GM20000 (cell line): ENCODE results near the gene IGF1R.

Experiments used
- DNase-seq: peaks from one replicate; pipeline ENCODE4 v3.0.0; 2012; ENCODE audit warnings: low spot score
- CTCF ChIP-seq: IDR thresholded peaks from 2 replicates; pipeline ENCODE4 v1.5.1; 2012; ENCODE audit warnings: mild to moderate bottlenecking, control low read depth; ENCODE audit errors: extremely low read depth, missing control alignments

IGF1R gene

DNA sequence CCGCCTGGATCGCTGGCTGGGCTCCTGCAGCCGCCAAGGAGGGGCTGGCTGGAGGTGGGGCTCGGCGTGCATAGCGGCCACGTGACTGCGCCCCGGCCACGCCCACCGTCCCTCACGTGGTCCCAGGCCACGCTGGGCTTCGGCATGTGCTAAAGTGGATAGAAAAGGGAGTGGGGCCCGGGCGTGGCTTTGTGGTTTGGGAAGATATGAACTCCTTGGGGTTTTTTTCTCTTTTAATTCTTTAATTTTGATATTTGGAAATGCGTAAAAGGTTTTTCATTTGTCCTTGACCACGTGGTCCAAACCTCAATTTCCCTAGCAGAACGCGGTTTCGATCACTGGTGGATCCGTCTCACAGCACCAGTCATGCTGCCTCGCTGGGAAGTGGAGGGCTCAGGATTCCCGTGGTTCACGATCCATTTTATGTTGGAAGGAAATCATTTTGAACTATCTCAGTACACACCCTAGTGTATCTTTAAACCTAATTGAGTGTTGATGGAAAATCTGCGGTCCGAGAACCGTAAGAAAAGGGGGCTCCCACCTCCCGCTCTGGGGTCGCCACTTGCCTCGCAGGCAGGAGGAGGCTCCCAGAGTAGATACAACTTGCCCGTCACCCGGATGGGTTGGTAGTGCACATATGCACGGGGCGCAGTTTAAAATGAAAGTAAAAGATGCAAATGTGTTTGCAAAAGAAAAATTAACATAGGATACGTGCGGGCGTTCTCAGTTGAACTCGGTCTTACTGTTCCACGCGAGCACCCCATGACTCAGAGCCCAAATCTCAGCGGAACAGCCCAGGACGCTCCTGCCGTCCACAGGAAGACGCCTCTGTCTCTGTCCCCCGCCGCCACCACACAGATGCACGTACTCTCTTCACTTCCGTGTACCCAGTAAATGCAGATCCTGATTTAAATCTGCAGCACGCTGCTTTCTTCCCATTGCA, 217.3 kb downstream of the IGF1R start:
- DNase-seq = no peak
- no peak for TF ChIP-seq CTCF

DNA sequence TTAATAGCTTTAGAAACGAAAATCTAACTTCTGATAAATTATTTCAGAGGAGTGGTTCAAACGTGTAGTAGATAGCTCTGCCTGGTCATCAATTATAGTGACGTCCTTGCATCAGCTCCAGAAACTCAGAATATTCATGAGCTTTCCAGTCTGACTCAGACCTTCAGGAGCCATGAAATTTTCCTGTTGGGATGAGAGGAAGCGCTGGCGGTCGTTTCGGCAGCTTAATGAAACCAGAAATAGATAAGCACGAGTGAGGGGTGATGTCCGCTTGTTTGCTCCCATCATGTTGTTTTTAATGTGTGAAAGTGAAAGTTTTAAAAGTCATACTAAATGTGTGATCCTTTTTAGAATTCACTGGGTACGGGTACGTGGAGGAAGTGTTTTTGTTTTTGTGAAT, 218.2 kb downstream of the IGF1R start:
- DNase-seq = no peak
- no peak for TF ChIP-seq CTCF

GRCh38 chr15:98868564-98868963, 220.2 kb downstream of the IGF1R start:
- no peak for TF ChIP-seq CTCF
- DNase-seq = no peak

- TF ChIP-seq CTCF = no peak
- no peak for DNase-seq
Measured at GRCh38 chr15:98870788-98871187, 222.4 kb downstream of the IGF1R start.

- TF ChIP-seq CTCF = no peak
- no peak for DNase-seq
Measured at GRCh38 chr15:98872774-98873173, 224.4 kb downstream of the IGF1R start.

GRCh38 chr15:98873441-98874218, 225.3 kb downstream of the IGF1R start:
- TF ChIP-seq CTCF = no peak
- DNase-seq = no peak

- no peak for TF ChIP-seq CTCF
- DNase-seq = no peak
Measured at GRCh38 chr15:98874370-98874769, 226.0 kb downstream of the IGF1R start.
